K562 (cell line): ENCODE measurements around the gene MADCAM1. TPM values are rescaled to one million over a fixed set of nuclear protein-coding genes. Genes with fewer than 3 reads are reported as not detected.

Source experiments
- ATAC-seq: fragments of 200-7000 bp; cut with Tn5 transposase; 3 replicates; pipeline ENCODE4 v1.9.1; 2020; ENCODE audit warnings: moderate library complexity
- BruUV-seq: library from RNA; stranded (reverse); fragments of 400-500 nt; replicated peaks from 2 replicates; lab custom pipeline; 2021; lab: Mats Ljungman, UMichigan
- CTCF ChIA-PET: fragments of 300-600 bp; formaldehyde crosslinking; extraction: SDS; loops from one replicate; lab custom pipeline; 2021; ENCODE audit warnings: low intra/inter-chr PET ratio; lab: Yijun Ruan, JAX
- POLR2A ChIA-PET: fragments of 300-600, 350-650 bp; sonication (Branson Sonifier 250); formaldehyde crosslinking; extraction: SDS; loops from one replicate; lab custom pipeline; 2021; ENCODE audit warnings: antibody characterized with exemption, inconsistent platforms; lab: Yijun Ruan, JAX
- DNase-seq, 4 experiments: peaks; one replicate each; pipeline versions ENCODE4 v3.0.0 to v3.0.0-alpha.2; 2011 to 2018; ENCODE audit warnings: low spot score in 3 of 4, mixed read lengths in 3 of 4; ENCODE audit errors: extremely low read depth in 1 of 4
- FAIRE-seq: peaks from 2 replicates; lab custom pipeline; 2011; peaks lifted over from hg19 to GRCh38; lab: Jason Lieb, UNC
- H2AFZ ChIP-seq: 2 replicates; pipeline ENCODE4 v1.6.0; 2011; ENCODE audit warnings: low read depth, low read length, control low read depth, inconsistent platforms
- H3K27ac ChIP-seq: fragments of 200-600 bp; 3 replicates; pipeline ENCODE4 v1.8.0; 2011; ENCODE audit warnings: low read depth, mild to moderate bottlenecking, control low read depth, inconsistent platforms, low read length, moderate library complexity, mixed read lengths; ENCODE audit errors: extremely low read depth
- H3K27me3 ChIP-seq, 2 experiments: fragments of 300-600 bp in 1 of 2; 2 replicates in 1 of 2; 3 replicates in 1 of 2; pipeline versions ENCODE4 v1.6.0 to v1.8.0; 2011; ENCODE audit warnings: inconsistent platforms in 2 of 2, low read length in 2 of 2, mild to moderate bottlenecking in 1 of 2, mixed read lengths in 1 of 2, moderate library complexity in 1 of 2; ENCODE audit not compliant: control insufficient read depth in 2 of 2, insufficient read depth in 2 of 2
- H3K36me3 ChIP-seq: fragments of 300-600 bp; 3 replicates; pipeline ENCODE4 v1.8.0; 2011; ENCODE audit warnings: mild to moderate bottlenecking, low read length, inconsistent platforms; ENCODE audit not compliant: control insufficient read depth, insufficient read depth
- H3K4me1 ChIP-seq, 2 experiments: fragments of 200-600 bp in 1 of 2; replicated peaks in 1 of 2; 2 replicates in 1 of 2; 3 replicates in 1 of 2; pipeline versions ENCODE4 v1.5.1 to v1.8.0; 2011; ENCODE audit warnings: inconsistent platforms in 2 of 2, low read length in 2 of 2, mild to moderate bottlenecking in 1 of 2, mixed read lengths in 1 of 2, moderate library complexity in 1 of 2; ENCODE audit not compliant: control insufficient read depth in 2 of 2, insufficient read depth in 2 of 2
- H3K4me2 ChIP-seq: 2 replicates; pipeline ENCODE4 v1.6.1; 2011; ENCODE audit warnings: low read length, control low read depth, inconsistent platforms, mixed read lengths; ENCODE audit not compliant: insufficient read depth
- H3K4me3 ChIP-seq: fragments of 200-600 bp; sonication (generic), shearing (Covaris generic); 2 replicates; pipeline ENCODE4 v1.5.1; 2016; ENCODE audit warnings: control low read depth, inconsistent platforms
- H3K79me2 ChIP-seq: fragments of 200-600 bp; 3 replicates; pipeline ENCODE4 v1.8.0; 2011; ENCODE audit warnings: low read length, inconsistent platforms; ENCODE audit not compliant: control insufficient read depth, insufficient read depth
- H3K9ac ChIP-seq, 2 experiments: 2 replicates each; pipeline versions ENCODE4 v1.6.0 to v1.6.1; 2011; ENCODE audit warnings: low read depth in 2 of 2, low read length in 2 of 2, control low read depth in 1 of 2, inconsistent platforms in 1 of 2, mild to moderate bottlenecking in 1 of 2, mixed read lengths in 1 of 2; ENCODE audit not compliant: insufficient read depth in 1 of 2
- H3K9me1 ChIP-seq: one replicate; pipeline ENCODE4 v1.6.0; 2011; ENCODE audit warnings: inconsistent platforms, mild to moderate bottlenecking, low read length, moderate library complexity; ENCODE audit not compliant: control insufficient read depth, insufficient read depth
- H3K9me3 ChIP-seq: replicated peaks from 2 replicates; pipeline ENCODE4 v1.5.1; 2011; ENCODE audit warnings: low read depth, low read length, inconsistent platforms; ENCODE audit not compliant: control insufficient read depth, insufficient read depth
- H4K20me1 ChIP-seq: replicated peaks from 2 replicates; pipeline ENCODE4 v1.6.1; 2011; ENCODE audit warnings: low read length, inconsistent platforms, mixed read lengths; ENCODE audit not compliant: control insufficient read depth, insufficient read depth
- BMI1 ChIP-seq: fragments of 150-350 bp; IDR thresholded peaks from 2 replicates; pipeline ENCODE4 v1.6.1; 2014; ENCODE audit warnings: low read length
- DACH1 ChIP-seq: fragments of 450-650 bp; IDR thresholded peaks from 2 replicates; pipeline ENCODE4 v1.6.1; 2018; ENCODE audit not compliant: partially characterized antibody
- ETV5 ChIP-seq: sonication (generic); formaldehyde crosslinking; IDR thresholded peaks from 2 replicates; pipeline ENCODE4 v1.4.0; 2020; ENCODE audit warnings: low read depth, mild to moderate bottlenecking, missing genetic modification reagents
- GABPA ChIP-seq: fragments of 200-800 bp; sonication (Bioruptor generic); conservative IDR thresholded peaks from 2 replicates; pipeline ENCODE4 v1.6.1; 2016; ENCODE audit warnings: low read depth, missing genetic modification characterization, missing compliant biosample characterization
- HMGN3 ChIP-seq: IDR thresholded peaks from 2 replicates; pipeline ENCODE4 v1.6.1; 2011; ENCODE audit warnings: borderline replicate concordance, low read depth, mild to moderate bottlenecking, mixed read lengths, low read length; ENCODE audit not compliant: insufficient read length; ENCODE audit errors: extremely low read depth
- MAFK ChIP-seq: IDR thresholded peaks from 2 replicates; pipeline ENCODE4 v1.6.1; 2011; ENCODE audit warnings: low read length, improper control_type of control experiment
- MTF1 ChIP-seq: fragments of 250-450 bp; sonication (Bioruptor Pico); IDR thresholded peaks from 2 replicates; pipeline ENCODE4 v1.9.0; 2021; ENCODE audit warnings: moderate library complexity, mild to moderate bottlenecking, inconsistent platforms, borderline replicate concordance
- PHB ChIP-seq: fragments of 250-450 bp; sonication (Bioruptor Pico); IDR thresholded peaks from 2 replicates; pipeline ENCODE4 v1.5.0; 2021
- PHB2 ChIP-seq: fragments of 450-650 bp; IDR thresholded peaks from 2 replicates; pipeline ENCODE4 v1.6.1; 2017; ENCODE audit warnings: low read depth
- POLR2G ChIP-seq: fragments of 200-400 bp; formaldehyde crosslinking; IDR thresholded peaks from 2 replicates; pipeline ENCODE4 v1.6.1; 2017; ENCODE audit warnings: low read depth, mild to moderate bottlenecking, antibody characterized with exemption, low read length, moderate library complexity
- TFAM ChIP-seq: fragments of 250-450 bp; sonication (Bioruptor Pico); conservative IDR thresholded peaks from 2 replicates; pipeline ENCODE4 v1.5.0; 2021; ENCODE audit warnings: mild to moderate bottlenecking, moderate library complexity
- THRB ChIP-seq: fragments of 450-650 bp; formaldehyde crosslinking; conservative IDR thresholded peaks from 2 replicates; pipeline ENCODE4 v1.4.0; 2022; ENCODE audit warnings: mild to moderate bottlenecking, missing genetic modification characterization
- ZNF212 ChIP-seq: fragments of 450-650 bp; formaldehyde crosslinking; IDR thresholded peaks from 2 replicates; pipeline ENCODE4 v1.4.0; 2020; ENCODE audit warnings: mild to moderate bottlenecking
- ZNF263 ChIP-seq: sonication (generic); formaldehyde crosslinking; IDR thresholded peaks from 2 replicates; pipeline ENCODE4 v1.8.0; 2022; ENCODE audit warnings: mild to moderate bottlenecking, missing genetic modification reagents, borderline replicate concordance
- ZNF707 ChIP-seq: fragments of 250-450 bp; sonication (Bioruptor Pico); conservative IDR thresholded peaks from 2 replicates; pipeline ENCODE4 v1.8.0; 2022; ENCODE audit warnings: inconsistent platforms, mild to moderate bottlenecking, moderate library complexity
- WGBS: fragments of 100-300 bp; shearing (Covaris generic); methylation state at CpG from one replicate; pipeline ENCODE4 v1.1.6; 2016; ENCODE audit warnings: low coverage, mixed read lengths; ENCODE audit not compliant: insufficient coverage; ENCODE audit errors: missing lambda C conversion rate; 5-methylcytosine and 5-hydroxymethylcytosine counted together
- in situ Hi-C: fragments of 300-500 bp; cut with MboI; formaldehyde crosslinking; loops from 4 replicates; pipeline ENCODE4 v1.15.0; 2018; ENCODE audit warnings: inconsistent platforms, mixed read lengths
- intact Hi-C: fragments of 100-400 bp; cut with micrococcal nuclease; formaldehyde crosslinking; loops from 2 replicates; pipeline ENCODE4 v1.14.2; 2022
- polyA plus RNA-seq, 8 experiments: library from polyadenylated mRNA; depleted of rRNA in 4 of 8; stranded (reverse) in 5 of 8; unstranded in 3 of 8; fragments of >200 nt; fragmentation: Nextera tagmentation in 2 of 8; fragmentation: Illumina TruSeq in 1 of 8; extraction: Ambion mirVana in 2 of 8; extraction: Trizol in 1 of 8; gene quantifications; 2 replicates each; pipeline versions ENCODE4 v1.2.1 to v1.2.3, GENCODE V29; 2011 to 2014; ENCODE audit warnings: inconsistent platforms in 1 of 8, missing spikeins in 1 of 8
- total RNA-seq, 7 experiments: library from RNA; depleted of rRNA in 6 of 7; stranded (reverse); fragments of >200 nt in 6 of 7; fragmentation: Illumina TruSeq in 2 of 7; extraction: Trizol in 2 of 7; gene quantifications; 2 replicates each; pipeline versions ENCODE4 v1.2.1 to v1.2.3, GENCODE V29; 2011 to 2021; ENCODE audit warnings: low replicate concordance in 1 of 7

Gene MADCAM1
- total and polyA plus RNA-seq, 9 of the 15 experiments (the other 6 are each of a cell fraction or from before 2014, with no cell fraction given): 0.09 to 0.36 (median 0.09) TPM; not detected in 6

GRCh38 chr19:517721-518597, 21.7 kb downstream of the MADCAM1 start:
- POLR2A ChIA-PET: no interaction called here
- no peak for FAIRE-seq
- peaks cover 3% of the 10 kb centered on the region; the same call in 1 of the 3 replicates for H3K79me2 ChIP-seq
- H3K9me3 ChIP-seq: peaks cover 4% of the 10 kb centered on the region; the same call in 1 of the 2 replicates
- no CpG with 5 or more reads among the region's 10 CpGs for WGBS
- TF ChIP-seq ZNF707 (CRISPR knock-in tag) (no peak), DACH1 (no peak), PHB (CRISPR knock-in tag) (no peak), BMI1 (no peak), THRB (CRISPR knock-in tag) (no peak), POLR2G (0 out of 2 replicates have a peak, but pooled peaks have one; percentile 30), ETV5 (CRISPR knock-in tag) (no peak), MAFK (no peak), ZNF212 (CRISPR knock-in tag) (no peak), PHB2 (no peak), ZNF263 (CRISPR knock-in tag) (peak; percentile 84), TFAM (no peak), MTF1 (CRISPR knock-in tag) (no peak), GABPA (tag) (no peak), HMGN3 (no peak)
- H3K9me1 ChIP-seq: peaks cover 4% of the 10 kb centered on the region
- intact Hi-C loops: no loop called here
- H4K20me1 ChIP-seq: no peaks in the 10 kb centered on the region
- H3K27me3 ChIP-seq: no peaks in the 10 kb centered on the region; a peak in 1 of 5 replicates
- in situ Hi-C loops: no loop called here
- CTCF ChIA-PET: no interaction called here
- DNase-seq: peak; percentile 60 to 81 (median 70)
- ATAC-seq: peak; percentile 58
- no peak overlapping the region for H2AFZ ChIP-seq
- H3K27ac ChIP-seq: no peak overlapping the region
- no peak overlapping the region for H3K4me2 ChIP-seq
- peak overlapping the region in 1 of 2 experiments; percentile 9; a peak in 2 of 4 replicates for H3K9ac ChIP-seq
- H3K36me3 ChIP-seq: peaks cover 12% of the 10 kb centered on the region; the same call in 1 of the 3 replicates
- H3K4me3 ChIP-seq: no peak overlapping the region
- BruUV-seq: no TSS peak
- H3K4me1 ChIP-seq: peaks cover 10 to 64% of the 10 kb centered on the region in 2 experiments; a peak in 4 of 5 replicates
